Adipocyte (in vitro differentiated cells): ENCODE measurements around the gene HNRNPL.
"Not testable (repeated sequence)": the region's sequence is repeated elsewhere in the genome, so short reads cannot be mapped to it uniquely, and the experiment has no call there.

Experiments
- DNase-seq: peaks from one replicate; pipeline ENCODE4 v3.0.0-alpha.2; 2015; ENCODE audit warnings: low read depth
- H3K27me3 ChIP-seq: replicated peaks from 2 replicates; pipeline ENCODE4 v1.7.0; 2013; ENCODE audit warnings: mild to moderate bottlenecking, low read length, moderate library complexity; ENCODE audit not compliant: control insufficient read depth, insufficient read depth
- H3K36me3 ChIP-seq: 2 replicates; pipeline ENCODE4 v1.7.0; 2013; ENCODE audit warnings: low read length, mild to moderate bottlenecking, moderate library complexity; ENCODE audit not compliant: control insufficient read depth, insufficient read depth, severe bottlenecking
- H3K4me1 ChIP-seq: 2 replicates; pipeline ENCODE4 v1.7.0; 2013; ENCODE audit warnings: mild to moderate bottlenecking, low read length, moderate library complexity; ENCODE audit not compliant: control insufficient read depth, insufficient read depth
- H3K4me3 ChIP-seq: 2 replicates; pipeline ENCODE4 v1.7.0; 2013; ENCODE audit warnings: mild to moderate bottlenecking, low read length, moderate library complexity
- H3K9ac ChIP-seq: 2 replicates; pipeline ENCODE4 v1.7.0; 2013; ENCODE audit warnings: mild to moderate bottlenecking, low read length, moderate library complexity
- H3K9me3 ChIP-seq: 2 replicates; pipeline ENCODE4 v1.7.0; 2013; ENCODE audit warnings: mild to moderate bottlenecking, low read length, moderate library complexity; ENCODE audit not compliant: control insufficient read depth

HNRNPL gene

DNA sequence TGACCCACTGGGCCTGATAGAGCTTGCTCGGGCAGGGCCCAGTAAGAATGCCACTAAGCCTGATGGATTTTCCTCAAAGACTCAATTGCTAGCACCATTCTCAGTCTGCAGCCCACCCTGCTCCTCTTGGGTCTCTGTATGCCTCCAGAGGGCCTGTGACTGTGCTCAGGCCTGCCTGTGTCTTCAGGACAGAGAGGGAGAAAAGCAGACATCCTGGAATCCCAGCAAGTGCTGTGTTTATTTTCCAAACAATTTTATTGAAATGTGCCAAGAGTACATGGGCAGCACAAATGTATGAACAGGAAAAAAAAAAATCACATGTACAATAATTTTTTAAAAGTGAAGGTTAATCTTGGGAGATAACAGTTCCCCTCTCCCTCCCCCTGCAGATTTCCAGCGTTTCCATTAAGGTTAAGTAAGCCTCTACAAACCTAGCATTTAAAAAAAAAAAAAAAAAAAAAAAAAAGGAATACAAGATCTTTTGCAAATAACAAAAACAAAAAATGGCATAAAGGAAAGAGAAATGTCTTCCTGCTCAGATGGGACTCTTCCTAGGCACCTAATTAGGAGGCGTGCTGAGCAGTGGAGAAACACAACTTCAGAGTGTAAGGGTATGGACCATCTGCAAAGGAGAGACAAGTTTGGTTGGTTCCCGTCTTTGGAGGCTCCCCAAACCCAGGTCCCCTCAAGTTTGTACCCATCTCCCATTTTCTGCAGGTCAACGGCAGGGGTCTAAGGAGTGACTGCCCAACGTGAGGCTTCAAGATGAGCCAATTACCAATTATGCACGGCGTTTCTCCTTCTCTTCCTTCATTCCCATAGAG is 13.4 kb downstream of the HNRNPL start:
- Histone ChIP-seq H3K36me3 (peaks cover 59% of the 10 kb centered on the region), H3K27me3 (no peaks in the 10 kb centered on the region), H3K9me3 (no peaks in the 10 kb centered on the region), H3K4me3 (no peak overlapping the region), H3K9ac (no peak overlapping the region), H3K4me1 (peaks cover 19% of the 10 kb centered on the region)
- no peak for DNase-seq

DNA sequence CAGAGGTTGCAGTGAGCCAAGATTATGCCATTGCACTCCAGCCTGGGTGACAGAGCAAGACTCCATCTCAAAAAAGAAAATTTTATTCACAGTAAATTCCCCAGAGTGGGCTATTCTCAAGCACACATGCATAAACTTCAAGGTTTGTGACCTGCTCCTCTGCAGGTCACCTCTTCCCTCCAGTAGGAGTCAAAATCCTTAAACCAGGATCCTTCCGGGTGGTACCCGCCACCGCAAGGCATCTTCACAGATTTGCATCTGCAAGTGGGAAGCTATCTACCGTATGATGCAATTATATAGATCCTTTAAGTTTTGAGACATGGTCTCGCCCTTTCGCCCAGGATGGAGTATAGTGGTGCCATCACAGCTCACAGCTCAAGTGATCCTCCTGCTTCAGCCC is 15.2 kb downstream of the HNRNPL start:
- H3K4me1 ChIP-seq: peaks cover 37% of the 10 kb centered on the region
- H3K36me3 ChIP-seq: peaks cover 43% of the 10 kb centered on the region
- no peak for DNase-seq
- H3K4me3 ChIP-seq: no peak overlapping the region
- no peak overlapping the region for H3K9ac ChIP-seq
- H3K27me3 ChIP-seq: no peaks in the 10 kb centered on the region
- H3K9me3 ChIP-seq: no peaks in the 10 kb centered on the region

DNA sequence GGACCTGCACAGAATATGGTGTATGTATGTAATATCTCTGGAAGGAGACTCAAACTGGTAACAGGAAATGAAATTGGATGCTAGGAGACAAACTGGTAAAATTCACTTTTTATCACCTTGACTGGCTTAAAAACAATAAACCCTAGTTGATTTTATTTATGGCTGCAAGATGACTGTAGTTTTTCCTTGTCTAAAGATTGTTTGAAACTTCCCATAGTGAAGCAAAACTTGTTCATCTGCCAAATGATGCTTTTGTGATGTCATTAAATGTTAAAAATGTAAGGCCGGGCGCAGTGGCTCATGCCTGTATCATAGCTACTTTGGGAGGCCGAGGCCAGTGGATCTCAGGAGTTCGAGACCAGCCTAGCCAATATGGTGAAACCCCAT is 15.7 kb downstream of the HNRNPL start:
- H3K36me3 ChIP-seq: peaks cover 38% of the 10 kb centered on the region
- H3K4me1 ChIP-seq: peaks cover 42% of the 10 kb centered on the region
- DNase-seq: no peak
- no peak overlapping the region for H3K4me3 ChIP-seq
- no peak overlapping the region for H3K9ac ChIP-seq
- H3K9me3 ChIP-seq: no peaks in the 10 kb centered on the region
- no peaks in the 10 kb centered on the region for H3K27me3 ChIP-seq

DNA sequence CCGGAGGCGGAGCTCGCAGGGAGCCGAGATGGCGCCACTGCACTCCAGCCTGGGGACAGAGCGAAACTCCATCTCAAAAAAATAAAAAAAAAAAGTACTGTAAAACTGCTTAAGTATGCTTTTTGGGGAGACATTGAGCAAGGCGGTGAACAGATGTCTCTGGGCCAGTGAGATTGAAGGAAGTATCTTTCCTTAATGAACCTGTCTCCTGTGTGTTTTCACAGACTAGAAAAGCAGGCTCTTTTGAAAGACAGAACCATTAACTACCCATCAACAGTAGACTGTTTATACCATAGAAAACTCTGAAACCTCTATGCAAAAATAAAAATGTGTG is 16.7 kb downstream of the HNRNPL start:
- Histone ChIP-seq H3K9ac (no peak overlapping the region), H3K4me1 (peaks cover 45% of the 10 kb centered on the region), H3K4me3 (no peak overlapping the region), H3K27me3 (no peaks in the 10 kb centered on the region), H3K36me3 (peaks cover 31% of the 10 kb centered on the region), H3K9me3 (no peaks in the 10 kb centered on the region)
- no peak for DNase-seq

DNA sequence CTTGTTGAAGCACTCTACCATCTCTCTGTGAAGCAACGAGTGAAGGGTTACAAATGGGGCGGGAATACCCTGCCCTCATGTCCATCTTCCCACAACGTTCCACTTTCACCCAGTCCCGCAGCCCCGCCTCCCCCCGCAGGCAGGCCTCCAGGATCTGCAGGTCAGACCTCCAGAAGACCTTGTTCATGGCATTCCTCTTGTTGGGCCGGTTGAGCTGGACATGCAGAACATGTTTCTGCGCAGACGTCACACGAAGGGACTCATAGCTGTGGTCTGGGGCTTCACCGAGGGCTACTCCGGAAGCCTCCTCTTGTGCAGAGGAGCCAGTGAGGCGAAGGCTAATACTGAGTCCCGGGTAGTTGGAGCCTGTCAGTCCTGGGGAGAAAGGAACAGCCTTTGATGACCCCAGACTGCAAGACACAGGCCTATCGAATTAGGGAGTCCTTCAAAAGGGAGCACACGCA is 18.6 kb downstream of the HNRNPL start:
- Histone ChIP-seq H3K27me3 (no peaks in the 10 kb centered on the region), H3K9me3 (no peaks in the 10 kb centered on the region), H3K9ac (peak overlapping the region; percentile 96), H3K36me3 (peaks cover 23% of the 10 kb centered on the region), H3K4me3 (peak overlapping the region; percentile 87), H3K4me1 (peaks cover 45% of the 10 kb centered on the region)
- peak; percentile 92 for DNase-seq

DNA sequence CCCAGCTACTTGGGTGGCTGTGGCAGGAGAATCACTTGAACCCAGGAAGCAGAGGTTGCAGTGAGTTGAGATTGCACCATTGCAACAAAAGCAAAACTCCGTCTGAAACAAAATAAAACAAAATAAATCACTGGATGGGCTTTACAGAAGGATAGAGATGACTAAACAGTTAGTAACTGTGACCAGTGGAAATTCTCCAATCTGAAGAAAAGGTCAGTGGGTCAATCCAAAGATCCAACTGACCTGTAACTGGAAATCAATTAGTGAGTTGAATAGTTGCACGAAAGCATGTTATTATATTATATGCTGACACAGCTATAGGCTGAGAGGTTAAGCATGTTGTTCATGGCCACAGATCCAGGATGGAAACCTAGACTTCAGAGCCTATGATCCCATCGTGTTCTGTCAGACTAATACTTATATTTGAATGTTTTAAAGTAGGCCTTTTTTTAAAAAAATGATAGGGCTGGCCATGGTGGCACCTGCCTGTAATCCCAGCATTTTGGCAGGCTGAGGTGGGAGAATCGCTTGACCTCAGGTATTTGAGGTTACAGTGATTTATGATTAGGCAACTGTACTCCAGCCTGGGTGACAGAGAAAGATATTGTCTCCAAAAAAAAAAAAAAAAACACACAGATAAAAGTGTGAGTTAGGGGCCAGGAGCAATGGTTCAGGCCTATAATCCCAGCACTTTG is 19.6 kb downstream of the HNRNPL start:
- Histone ChIP-seq H3K9ac (peak overlapping the region; percentile 96), H3K27me3 (no peaks in the 10 kb centered on the region), H3K4me3 (peak overlapping the region; percentile 87), H3K4me1 (peaks cover 38% of the 10 kb centered on the region), H3K9me3 (no peaks in the 10 kb centered on the region), H3K36me3 (peaks cover 18% of the 10 kb centered on the region)
- peak; percentile 38 for DNase-seq

DNA sequence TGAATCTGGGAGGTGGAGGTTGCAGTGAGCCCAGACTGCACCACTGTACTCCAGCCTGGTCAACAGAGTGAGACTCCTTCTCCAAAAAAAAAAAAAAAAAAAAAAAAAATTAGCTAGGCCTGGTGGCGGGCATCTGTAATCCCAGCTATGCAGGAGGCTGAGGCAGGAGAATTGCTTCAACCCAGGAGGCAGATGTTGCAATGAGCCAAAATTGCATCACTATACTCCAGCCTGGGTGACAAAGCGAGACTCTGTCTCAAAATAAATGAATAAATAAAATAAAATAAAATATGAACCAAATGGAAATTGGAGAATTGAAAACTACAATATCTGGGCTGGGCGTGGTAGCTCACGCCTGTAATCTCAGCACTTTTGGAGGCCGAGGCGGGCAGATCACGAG is 20.6 kb downstream of the HNRNPL start:
- not testable (repeated sequence) for H3K9me3 ChIP-seq, H3K4me3 ChIP-seq, H3K27me3 ChIP-seq
- H3K36me3 ChIP-seq: peaks cover 18% of the 10 kb centered on the region
- peaks cover 38% of the 10 kb centered on the region for H3K4me1 ChIP-seq
- H3K9ac ChIP-seq: peak overlapping the region; percentile 60
- DNase-seq: peak; percentile 70

DNA sequence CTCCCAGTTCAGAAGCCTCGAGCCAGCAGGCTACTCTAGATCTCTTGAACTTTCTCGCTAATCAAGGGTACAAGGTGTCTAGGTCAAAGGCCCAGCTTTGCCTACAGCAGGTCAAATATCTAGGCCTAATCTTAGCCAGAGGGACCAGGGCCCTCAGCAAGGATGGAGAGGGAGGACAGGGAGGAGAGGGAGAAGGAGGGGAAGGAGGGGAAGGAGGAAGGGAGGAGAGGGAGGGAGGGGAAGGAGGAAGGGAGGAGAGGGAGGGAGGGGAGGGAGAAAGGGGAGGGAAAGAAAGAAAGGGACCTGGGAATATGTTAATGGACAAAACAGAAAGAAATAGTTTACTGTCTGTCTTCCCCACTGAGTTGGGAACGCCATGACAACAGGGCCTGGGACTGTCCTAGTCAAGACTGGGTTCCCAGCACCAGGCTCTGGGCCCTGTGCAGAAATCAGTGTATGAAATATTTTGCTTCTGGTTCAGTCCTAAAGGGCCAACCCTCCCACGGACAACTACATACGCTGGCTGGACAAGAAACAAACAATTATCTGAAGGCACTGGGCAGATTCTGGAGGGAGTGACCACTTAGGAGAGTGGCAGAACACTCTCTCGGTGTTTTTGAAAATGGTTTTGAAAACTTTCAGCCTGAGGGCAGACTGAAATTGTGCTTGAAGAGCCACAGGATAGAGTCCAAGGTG is 22.8 kb downstream of the HNRNPL start:
- Histone ChIP-seq H3K9me3 (no peaks in the 10 kb centered on the region), H3K4me1 (peaks cover 29% of the 10 kb centered on the region), H3K36me3 (peaks cover 26% of the 10 kb centered on the region), H3K4me3 (no peak overlapping the region), H3K27me3 (no peaks in the 10 kb centered on the region), H3K9ac (no peak overlapping the region)
- no peak for DNase-seq

DNA sequence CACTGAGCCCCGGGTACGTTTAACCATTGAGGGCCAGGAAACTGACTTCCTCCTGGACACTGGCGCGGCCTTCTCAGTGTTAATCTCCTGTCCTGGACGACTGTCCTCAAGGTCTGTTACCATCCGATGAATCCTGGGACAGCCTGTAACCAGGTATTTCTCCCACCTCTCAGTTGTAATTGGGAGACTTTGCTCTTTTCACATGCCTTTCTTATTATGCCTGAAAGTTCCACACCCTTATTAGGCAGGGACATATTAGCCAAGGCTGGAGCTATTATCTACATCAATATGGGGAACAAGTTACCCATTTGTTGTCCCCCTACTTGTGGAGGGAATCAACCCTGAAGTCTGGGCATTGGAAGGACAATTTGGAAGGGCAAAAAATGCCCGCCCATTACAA is 23.9 kb downstream of the HNRNPL start:
- H3K4me3 ChIP-seq, H3K9ac ChIP-seq, DNase-seq, H3K9me3 ChIP-seq, H3K27me3 ChIP-seq: not testable (repeated sequence)
- Histone ChIP-seq H3K36me3 (peaks cover 26% of the 10 kb centered on the region), H3K4me1 (peaks cover 22% of the 10 kb centered on the region)

DNA sequence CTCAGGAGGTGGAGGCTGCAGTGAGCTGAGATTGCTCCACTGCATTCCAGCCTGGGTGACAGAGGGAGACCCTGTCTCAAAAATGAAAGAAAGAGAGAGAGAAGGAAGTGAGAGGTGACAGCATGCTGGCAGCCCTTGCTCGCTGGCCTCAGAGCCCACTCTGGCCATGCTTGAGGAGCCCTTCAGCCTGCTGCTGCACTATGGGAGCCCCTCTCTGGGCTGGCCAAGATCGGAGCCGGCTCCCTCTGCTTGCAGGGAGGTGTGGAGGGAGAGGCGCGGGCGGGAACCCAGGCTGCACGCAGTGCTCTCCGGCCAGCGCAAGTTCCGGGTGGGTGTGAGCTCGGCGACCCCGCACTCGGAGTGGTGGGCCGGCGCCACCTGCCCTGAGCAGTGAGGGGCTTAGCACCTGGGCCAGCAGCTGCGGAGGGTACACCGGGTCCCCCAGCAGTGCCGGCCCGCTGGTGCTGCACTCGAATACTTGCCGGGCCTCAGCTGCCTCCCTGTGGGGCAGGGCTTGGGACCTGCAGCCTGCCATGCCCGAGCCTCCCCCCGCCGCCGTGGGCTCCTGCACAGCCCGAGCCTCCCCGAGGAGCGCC is 28.5 kb downstream of the HNRNPL start:
- H3K4me3 ChIP-seq, H3K9ac ChIP-seq, H3K9me3 ChIP-seq, H3K27me3 ChIP-seq, H3K4me1 ChIP-seq, DNase-seq: not testable (repeated sequence)
- H3K36me3 ChIP-seq: peaks cover 32% of the 10 kb centered on the region
